HCT116 (cell line): ENCODE results near the gene ARIH2. TPM values are rescaled to one million over a fixed set of nuclear protein-coding genes. Genes with fewer than 3 reads are reported as not detected.

Experiments
- ATAC-seq: fragments of 200-7000 bp; cut with Tn5 transposase; 2 replicates; pipeline ENCODE4 v1.9.1; 2020; ENCODE audit warnings: mild to moderate bottlenecking, moderate library complexity
- BruUV-seq: library from RNA; stranded (reverse); fragments of 400-500 nt; replicated peaks from 2 replicates; lab custom pipeline; 2021; lab: Mats Ljungman, UMichigan
- CTCF ChIA-PET: fragments of 300-600 bp; sonication (Branson Sonifier 250); formaldehyde crosslinking; loops from one replicate; lab custom pipeline; 2021; ENCODE audit warnings: antibody characterized with exemption; lab: Charles Lee
- POLR2A ChIA-PET: fragments of 300-600, 350-600 bp; sonication (Branson Sonifier 250); formaldehyde crosslinking; loops from one replicate; lab custom pipeline; 2021; ENCODE audit warnings: antibody characterized with exemption; lab: Charles Lee
- RAD21 ChIA-PET, 2 experiments: fragments of 300-600 bp; sonication (Branson Sonifier 250); formaldehyde crosslinking; loops; one replicate each; lab custom pipeline; 2023; ENCODE audit warnings: low total read pairs in 2 of 2; ENCODE audit not compliant: uncharacterized antibody in 2 of 2, unreplicated experiment in 2 of 2, low non-redundant PET in 1 of 2; lab: Charles Lee
- DNase-seq: peaks from one replicate; pipeline ENCODE4 v3.0.0-alpha.2; 2010; ENCODE audit warnings: low read depth, low spot score
- H2AFZ ChIP-seq: fragments of 200-600 bp; shearing (Covaris generic), sonication (generic); 2 replicates; pipeline ENCODE4 v1.6.1; 2017; ENCODE audit warnings: low read depth, mixed run types, mixed read lengths, antibody characterized with exemption, low read length; ENCODE audit not compliant: poor library complexity, severe bottlenecking
- H3K27ac ChIP-seq: 2 replicates; pipeline ENCODE4 v1.5.1; 2012; ENCODE audit warnings: low read depth, low read length
- H3K27me3 ChIP-seq: fragments of 200-600 bp; sonication (generic); 2 replicates; pipeline ENCODE4 v1.6.1; 2016; ENCODE audit warnings: mixed run types, low read length, mixed read lengths; ENCODE audit not compliant: insufficient read depth
- H3K36me3 ChIP-seq, 2 experiments: fragments of 200-500 bp in 1 of 2; fragments of 200-600 bp in 1 of 2; sonication (Bioruptor generic) in 1 of 2; sonication (generic) in 1 of 2; 2 replicates each; pipeline versions ENCODE4 v1.5.1 to v1.6.1; 2014 to 2016; ENCODE audit warnings: low read length in 2 of 2, inconsistent platforms in 1 of 2, mixed read lengths in 1 of 2, mixed run types in 1 of 2; ENCODE audit not compliant: insufficient read depth in 2 of 2, control insufficient read depth in 1 of 2
- H3K4me1 ChIP-seq, 2 experiments: fragments of 200-600 bp in 1 of 2; sonication (generic) in 1 of 2; 2 replicates each; pipeline versions ENCODE4 v1.5.1 to v1.6.1; 2012 to 2017; ENCODE audit warnings: low read length in 2 of 2, inconsistent platforms in 1 of 2, mild to moderate bottlenecking in 1 of 2, mixed read lengths in 1 of 2, mixed run types in 1 of 2, moderate library complexity in 1 of 2; ENCODE audit not compliant: insufficient read depth in 2 of 2, control insufficient read depth in 1 of 2
- H3K4me2 ChIP-seq: fragments of 200-600 bp; sonication (generic); 2 replicates; pipeline ENCODE4 v1.6.1; 2017; ENCODE audit warnings: mixed run types, low read length, mixed read lengths
- H3K4me3 ChIP-seq, 2 experiments: fragments of 200-600 bp in 1 of 2; sonication (generic) in 1 of 2; replicated peaks in 1 of 2; 2 replicates each; pipeline ENCODE4 v1.5.1; 2011 to 2016; ENCODE audit warnings: low read length in 2 of 2, control low read depth in 1 of 2, low read depth in 1 of 2, mild to moderate bottlenecking in 1 of 2, mixed read lengths in 1 of 2, mixed run types in 1 of 2
- H3K79me2 ChIP-seq: fragments of 200-600 bp; sonication (generic); 2 replicates; pipeline ENCODE4 v1.6.1; 2017; ENCODE audit warnings: mild to moderate bottlenecking, mixed run types, low read length, moderate library complexity, mixed read lengths; ENCODE audit not compliant: insufficient read depth
- H3K9ac ChIP-seq: fragments of 200-600 bp; sonication (generic); 2 replicates; pipeline ENCODE4 v1.6.1; 2016; ENCODE audit warnings: low read length, mixed read lengths
- H3K9me2 ChIP-seq: fragments of 200-600 bp; sonication (generic), shearing (Covaris generic); 2 replicates; pipeline ENCODE4 v1.6.1; 2017; ENCODE audit warnings: mixed run types, mild to moderate bottlenecking, moderate library complexity; ENCODE audit not compliant: insufficient read depth
- H3K9me3 ChIP-seq, 2 experiments: fragments of 200-500 bp in 1 of 2; fragments of 200-600 bp in 1 of 2; sonication (Bioruptor generic) in 1 of 2; sonication (generic) in 1 of 2; 2 replicates each; pipeline ENCODE4 v1.6.1; 2014 to 2017; ENCODE audit warnings: low read length in 2 of 2, mixed read lengths in 2 of 2, inconsistent platforms in 1 of 2, low read depth in 1 of 2, mild to moderate bottlenecking in 1 of 2, mixed run types in 1 of 2, moderate library complexity in 1 of 2; ENCODE audit not compliant: control insufficient read depth in 1 of 2, insufficient read depth in 1 of 2
- H4K20me1 ChIP-seq: fragments of 200-600 bp; sonication (generic), shearing (Covaris generic); 2 replicates; pipeline ENCODE4 v1.6.1; 2017; ENCODE audit warnings: mixed run types, mild to moderate bottlenecking, moderate library complexity; ENCODE audit not compliant: insufficient read depth
- CBX3 ChIP-seq: IDR thresholded peaks from 2 replicates; pipeline ENCODE4 v1.6.1; 2012; ENCODE audit warnings: low read depth
- EGR1 ChIP-seq: IDR thresholded peaks from 2 replicates; pipeline ENCODE4 v1.6.1; 2012; ENCODE audit warnings: low read depth
- EZH2 ChIP-seq: fragments of 200-600 bp; sonication (generic); IDR thresholded peaks from 2 replicates; pipeline ENCODE4 v1.6.1; 2017; ENCODE audit warnings: antibody characterized with exemption, mixed run types
- FOSL1 ChIP-seq: IDR thresholded peaks from 2 replicates; pipeline ENCODE4 v1.6.1; 2012; ENCODE audit warnings: low read depth
- JUND ChIP-seq: IDR thresholded peaks from 2 replicates; pipeline ENCODE4 v1.6.1; 2012
- POLR2AphosphoS5 ChIP-seq: IDR thresholded peaks from 2 replicates; pipeline ENCODE4 v1.6.1; 2011; ENCODE audit warnings: mild to moderate bottlenecking, low read depth, low read length, moderate library complexity
- RAD21 ChIP-seq: IDR thresholded peaks from 2 replicates; pipeline ENCODE4 v1.6.1; 2012; ENCODE audit warnings: low read depth, mild to moderate bottlenecking
- REST ChIP-seq: IDR thresholded peaks from 2 replicates; pipeline ENCODE4 v1.6.1; 2012; ENCODE audit warnings: low read depth
- SIN3A ChIP-seq: IDR thresholded peaks from 2 replicates; pipeline ENCODE4 v1.6.1; 2012; ENCODE audit warnings: low read depth
- SP1 ChIP-seq: IDR thresholded peaks from 2 replicates; pipeline ENCODE4 v1.6.1; 2012; ENCODE audit warnings: low read depth
- YY1 ChIP-seq: IDR thresholded peaks from 2 replicates; pipeline ENCODE4 v1.6.1; 2011; ENCODE audit warnings: low read length, low read depth, moderate library complexity, mild to moderate bottlenecking; ENCODE audit not compliant: insufficient replicate concordance; ENCODE audit errors: extremely low read depth
- intact Hi-C: fragments of 100-400 bp; cut with micrococcal nuclease; formaldehyde crosslinking; loops from 2 replicates; pipeline ENCODE4 v1.10.0; 2022
- total RNA-seq: library from RNA; stranded (reverse); gene quantifications from one replicate; pipeline ENCODE4 v1.2.1, GENCODE V29; 2021; ENCODE audit not compliant: unreplicated experiment
- TF ChIP-seq, protein P1 (sequence below): IDR thresholded peaks from 2 replicates; pipeline ENCODE4 v1.6.1; 2011; ENCODE audit warnings: mild to moderate bottlenecking, low read length, moderate library complexity; ENCODE audit not compliant: insufficient replicate concordance; ENCODE audit errors: extremely low read depth

ARIH2 gene
- total RNA-seq, 1 experiment from 2014 or later = 105 TPM

DNA sequence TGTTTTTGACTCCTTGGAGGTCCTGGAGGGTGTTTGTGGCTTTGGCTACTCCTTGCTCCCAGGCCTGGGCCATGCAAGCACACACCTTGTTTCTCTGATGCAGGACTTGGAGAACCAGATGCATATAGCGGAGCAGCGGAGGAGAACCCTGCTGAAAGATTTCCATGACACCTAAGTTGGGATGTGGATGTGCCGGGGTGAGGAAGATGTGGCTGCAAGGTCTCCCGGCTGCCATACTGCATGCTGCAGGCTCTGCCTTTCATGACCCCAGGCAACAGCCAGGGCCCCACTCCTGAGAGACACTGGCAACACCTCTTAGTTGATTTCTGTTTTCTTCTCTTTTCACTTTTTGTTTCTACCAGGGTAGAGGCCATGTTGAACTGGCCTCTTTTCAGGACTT, 64.5 kb downstream of the ARIH2 start:
- Histone ChIP-seq H3K79me2 (peaks cover 4% of the 10 kb centered on the region; the same call in 1 of the 2 replicates), H4K20me1 (no peaks in the 10 kb centered on the region), H3K4me2 (no peak overlapping the region), H3K9me2 (no peaks in the 10 kb centered on the region), H3K36me3 (peaks cover 36 to 45% of the 10 kb centered on the region in 2 experiments), H2AFZ (no peak overlapping the region), H3K27me3 (no peaks in the 10 kb centered on the region), H3K4me3 (no peak overlapping the region), H3K4me1 (peaks cover 2 to 5% of the 10 kb centered on the region in 2 experiments; a peak in 1 of 4 replicates), H3K9me3 (no peaks in the 10 kb centered on the region), H3K27ac (no peak overlapping the region), H3K9ac (no peak overlapping the region)
- ChIA-PET CTCF (no interaction called here), POLR2A (no interaction called here), RAD21 (no interaction called here)
- TF ChIP-seq RAD21 = no peak
- TF ChIP-seq JUND = no peak
- TF ChIP-seq REST = no peak
- no peak for DNase-seq
- no TSS peak for BruUV-seq
- no peak for ATAC-seq
- intact Hi-C loops = no loop called here

GRCh38 chr3:48984663-48985062, 66.0 kb downstream of the ARIH2 start:
- DNase-seq (no peak), ATAC-seq (no peak)
- ChIA-PET RAD21 (no interaction called here), POLR2A (no interaction called here), CTCF (interaction anchor here (0.7 kb wide), 1 partner anchor 23 kb away, joined by 3 read pairs; the partner anchor contains the start of gene WDR6)
- no peak overlapping the region for H3K9ac ChIP-seq
- intact Hi-C loops = no loop called here
- H3K79me2 ChIP-seq = peaks cover 12% of the 10 kb centered on the region
- no peak overlapping the region for H3K4me3 ChIP-seq
- H3K9me3 ChIP-seq = no peaks in the 10 kb centered on the region
- H4K20me1 ChIP-seq = no peaks in the 10 kb centered on the region
- no peaks in the 10 kb centered on the region for H3K9me2 ChIP-seq
- peaks cover 26 to 37% of the 10 kb centered on the region in 2 experiments for H3K36me3 ChIP-seq
- H3K27me3 ChIP-seq = no peaks in the 10 kb centered on the region
- no peak for TF ChIP-seq YY1
- TF ChIP-seq POLR2AphosphoS5 = no peak; the same call in 1 of the 2 replicates
- no peak for TF ChIP-seq FOSL1
- no peak for TF ChIP-seq EGR1
- no peak for TF ChIP-seq EZH2
- TF ChIP-seq SP1 = no peak
- TF ChIP-seq JUND = no peak
- no peak for TF ChIP-seq CBX3
- no peak for TF ChIP-seq SIN3A
- TF ChIP-seq, protein P1, sequence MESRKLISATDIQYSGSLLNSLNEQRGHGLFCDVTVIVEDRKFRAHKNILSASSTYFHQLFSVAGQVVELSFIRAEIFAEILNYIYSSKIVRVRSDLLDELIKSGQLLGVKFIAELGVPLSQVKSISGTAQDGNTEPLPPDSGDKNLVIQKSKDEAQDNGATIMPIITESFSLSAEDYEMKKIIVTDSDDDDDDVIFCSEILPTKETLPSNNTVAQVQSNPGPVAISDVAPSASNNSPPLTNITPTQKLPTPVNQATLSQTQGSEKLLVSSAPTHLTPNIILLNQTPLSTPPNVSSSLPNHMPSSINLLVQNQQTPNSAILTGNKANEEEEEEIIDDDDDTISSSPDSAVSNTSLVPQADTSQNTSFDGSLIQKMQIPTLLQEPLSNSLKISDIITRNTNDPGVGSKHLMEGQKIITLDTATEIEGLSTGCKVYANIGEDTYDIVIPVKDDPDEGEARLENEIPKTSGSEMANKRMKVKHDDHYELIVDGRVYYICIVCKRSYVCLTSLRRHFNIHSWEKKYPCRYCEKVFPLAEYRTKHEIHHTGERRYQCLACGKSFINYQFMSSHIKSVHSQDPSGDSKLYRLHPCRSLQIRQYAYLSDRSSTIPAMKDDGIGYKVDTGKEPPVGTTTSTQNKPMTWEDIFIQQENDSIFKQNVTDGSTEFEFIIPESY = no peak
- H3K4me2 ChIP-seq = no peak overlapping the region
- no peak overlapping the region for H3K27ac ChIP-seq
- peaks cover 17% of the 10 kb centered on the region in 2 experiments for H3K4me1 ChIP-seq
- BruUV-seq = no TSS peak
- H2AFZ ChIP-seq = no peak overlapping the region
